HTERT RPE-1 (cell line): ENCODE results near the gene AP2A2.

Source experiments
- in situ Hi-C: fragments of 300-500 bp; cut with MboI; formaldehyde crosslinking; loops from 4 replicates; pipeline ENCODE4 v1.14.3; 2020; ENCODE audit warnings: low sequenced_read_pairs

AP2A2 gene

DNA sequence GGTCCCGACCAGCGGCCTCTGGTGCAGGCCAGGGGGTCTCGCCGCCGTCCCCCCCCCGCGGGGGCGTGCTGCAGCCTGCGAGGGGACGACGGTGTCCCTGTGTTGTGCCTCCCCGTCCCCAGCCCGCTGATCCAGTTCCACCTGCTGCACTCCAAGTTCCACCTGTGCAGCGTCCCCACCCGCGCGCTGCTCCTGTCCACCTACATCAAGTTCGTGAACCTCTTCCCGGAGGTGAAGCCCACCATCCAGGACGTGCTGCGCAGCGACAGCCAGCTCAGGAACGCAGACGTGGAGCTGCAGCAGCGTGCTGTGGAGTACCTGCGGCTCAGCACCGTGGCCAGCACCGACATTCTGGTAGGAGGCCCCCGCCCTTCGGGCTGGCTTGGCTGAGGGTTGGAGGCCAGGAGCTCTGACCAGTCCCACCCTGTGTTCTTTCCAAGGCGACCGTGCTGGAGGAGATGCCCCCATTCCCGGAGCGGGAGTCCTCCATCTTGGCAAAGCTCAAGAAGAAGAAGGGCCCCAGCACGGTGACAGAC lies 68.0 kb downstream of the AP2A2 start:
- in situ Hi-C loops: no loop called here

DNA sequence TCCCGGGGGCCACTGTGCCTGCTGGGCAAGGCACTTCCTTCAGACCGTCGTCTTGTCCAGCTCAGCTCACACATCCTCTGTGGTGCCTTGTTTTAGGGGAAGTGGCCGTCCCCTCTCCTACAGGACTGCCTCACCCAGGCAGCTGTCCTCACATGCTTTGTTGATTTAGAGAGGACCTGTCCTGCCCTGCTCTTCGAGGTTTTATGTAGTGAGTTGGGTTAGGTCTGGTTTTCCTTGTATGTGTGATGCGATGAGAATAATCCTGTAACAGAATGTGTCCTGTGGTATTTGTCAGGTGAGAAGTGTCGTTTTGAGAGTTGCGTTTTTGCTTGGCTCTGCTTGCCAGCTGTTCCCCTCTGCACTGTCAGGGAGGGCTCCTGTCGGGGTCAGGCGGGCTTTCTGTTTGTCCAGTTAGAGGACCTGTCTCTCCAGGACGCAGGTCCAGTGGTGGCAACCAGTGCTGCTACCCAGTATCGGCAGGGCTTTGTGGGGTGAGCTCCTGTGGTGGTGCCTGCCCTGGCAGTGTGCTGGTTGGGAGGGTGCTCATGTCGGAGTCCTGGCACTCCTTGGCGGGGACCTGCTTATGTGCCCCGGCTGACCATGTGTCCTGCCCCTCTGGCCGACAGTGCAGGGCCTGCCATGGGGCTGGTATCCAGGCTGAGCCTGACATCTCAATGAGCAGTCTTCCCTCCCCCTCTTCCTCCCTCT lies 69.5 kb downstream of the AP2A2 start:
- in situ Hi-C loops: no loop called here

DNA sequence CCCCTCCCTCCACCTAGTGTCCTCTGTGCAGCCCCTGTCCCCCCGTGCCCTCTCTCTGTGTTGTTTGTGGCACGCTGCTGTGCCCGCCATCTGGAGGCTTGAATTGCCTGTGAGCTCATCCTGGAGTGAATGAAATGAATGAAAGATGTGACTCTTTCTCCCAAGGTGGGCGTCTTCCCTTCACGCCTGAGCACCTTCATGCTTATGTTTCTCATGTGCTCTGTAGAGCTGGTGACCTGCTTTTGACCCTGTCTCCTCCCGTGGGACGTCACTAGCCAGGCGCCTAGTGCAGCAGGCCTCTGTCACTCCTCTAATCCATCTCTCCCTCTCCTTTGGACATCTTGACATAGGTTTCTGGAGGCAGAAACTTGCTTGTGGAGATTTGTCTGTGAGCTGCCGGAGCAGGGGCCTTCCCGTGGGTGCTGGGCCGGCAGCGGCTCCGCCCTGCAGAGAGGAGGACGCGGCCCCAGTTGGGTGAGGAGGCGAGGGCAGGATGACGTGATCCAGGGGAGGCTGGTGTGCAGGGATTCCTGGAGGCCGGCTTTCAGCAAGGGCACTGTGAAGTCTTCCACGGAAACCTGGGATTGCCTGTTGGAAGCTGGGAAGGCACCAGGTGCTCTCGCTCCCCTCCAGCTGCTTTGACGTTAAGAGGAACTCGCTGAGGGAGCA lies 70.2 kb downstream of the AP2A2 start:
- in situ Hi-C loops: no loop called here

DNA sequence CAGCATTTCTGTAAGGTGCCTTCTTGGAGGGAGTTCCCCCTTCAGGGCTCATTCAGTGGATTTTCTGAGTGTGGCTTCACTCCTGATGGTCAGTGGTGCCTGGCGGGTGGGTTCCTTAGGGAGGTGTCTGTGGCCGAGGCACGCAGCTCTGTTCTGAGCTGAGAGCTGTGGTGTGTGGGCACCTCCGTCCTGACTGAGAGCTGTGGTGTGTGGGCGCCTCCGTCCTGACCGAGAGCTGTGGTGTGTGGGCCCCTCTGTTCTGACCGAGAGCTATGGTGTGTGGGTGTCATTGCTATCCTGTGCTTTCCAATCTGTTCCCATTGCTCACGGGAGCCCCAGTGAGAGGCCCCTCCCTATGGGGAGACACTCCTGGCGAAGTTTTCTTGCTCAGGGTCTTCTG lies 71.0 kb downstream of the AP2A2 start:
- in situ Hi-C loops: no loop called here

DNA sequence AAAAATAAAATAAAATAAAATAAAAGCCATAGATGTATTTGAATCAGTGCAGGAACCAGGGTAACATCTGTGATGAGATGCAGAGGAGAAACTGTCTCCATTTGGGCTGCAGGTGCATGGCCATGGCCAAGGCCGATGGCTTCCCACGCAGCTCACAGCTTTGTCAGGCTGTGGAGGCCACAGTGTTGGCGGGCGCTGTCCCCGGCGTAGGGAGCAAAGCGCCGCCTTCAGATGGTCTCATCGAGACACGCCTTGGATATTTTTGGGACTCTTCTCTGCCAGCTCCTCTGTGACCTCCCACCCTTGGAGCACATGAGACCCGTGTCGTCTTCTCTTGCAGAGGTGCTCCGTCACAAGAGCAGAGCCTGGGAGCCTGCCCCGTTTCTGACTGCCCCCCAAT lies 72.2 kb downstream of the AP2A2 start:
- in situ Hi-C loops: no loop called here

DNA sequence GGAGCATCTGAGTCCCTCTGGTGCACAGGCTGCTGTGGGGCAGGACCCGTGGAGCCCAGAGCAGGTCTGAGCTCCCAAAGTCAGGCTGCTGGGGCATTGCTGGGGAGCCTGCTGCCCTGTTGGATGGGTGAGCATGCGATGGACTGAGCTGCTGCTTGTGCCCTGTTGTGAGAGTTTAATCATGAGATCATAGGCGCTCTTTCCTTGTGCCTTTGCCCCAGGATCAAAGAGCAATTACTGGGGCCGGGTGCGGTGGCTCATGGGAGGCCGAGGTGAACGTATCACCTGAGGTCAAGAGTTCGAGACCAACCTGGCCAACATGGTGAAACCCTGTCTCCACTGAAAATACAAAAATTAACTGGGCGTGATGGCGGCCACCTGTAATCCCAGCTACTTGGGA lies 73.3 kb downstream of the AP2A2 start:
- in situ Hi-C loops: no loop called here

DNA sequence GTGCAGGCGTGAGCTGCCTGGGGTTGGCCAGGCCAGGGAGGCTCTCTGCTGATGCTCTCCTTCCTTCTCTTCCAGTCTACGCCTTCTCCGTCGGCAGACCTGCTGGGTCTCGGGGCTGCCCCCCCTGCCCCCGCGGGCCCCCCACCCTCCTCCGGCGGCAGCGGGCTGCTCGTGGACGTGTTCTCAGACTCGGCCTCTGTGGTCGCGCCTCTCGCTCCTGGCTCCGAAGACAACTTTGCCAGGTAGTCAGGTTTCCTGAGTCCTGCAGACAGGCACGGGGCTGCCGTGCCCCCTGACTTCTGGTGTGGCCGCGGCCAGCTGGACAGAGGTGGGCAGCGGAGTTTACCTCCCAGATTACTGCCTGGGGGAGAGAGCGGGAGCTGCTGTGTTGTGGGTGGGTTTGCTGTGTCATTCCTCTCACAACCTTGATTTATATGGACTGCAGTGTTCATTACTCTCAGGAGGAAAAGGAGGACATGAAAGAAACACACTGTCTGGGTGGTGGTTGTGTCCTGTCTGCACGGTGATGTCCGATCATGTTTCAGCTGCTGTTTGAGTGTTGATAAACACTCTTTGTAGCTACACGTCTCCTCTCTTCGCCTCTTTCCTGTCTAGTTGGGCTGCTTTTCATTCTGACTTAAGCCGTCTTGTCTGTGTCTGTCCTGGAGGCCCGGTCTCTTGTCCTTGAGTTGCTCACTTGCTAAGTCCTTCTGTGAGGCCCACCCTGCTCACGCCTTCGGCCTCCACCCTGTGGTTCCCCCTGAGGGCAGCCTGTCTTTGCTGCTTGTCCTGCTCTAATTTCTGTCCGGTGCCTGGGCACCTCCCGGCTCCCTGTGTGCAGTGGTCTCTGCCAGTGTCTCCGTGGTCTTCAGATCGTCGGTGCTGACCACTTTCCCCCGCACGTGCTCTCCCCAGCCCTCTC lies 74.9 kb downstream of the AP2A2 start:
- in situ Hi-C loops: no loop called here

DNA sequence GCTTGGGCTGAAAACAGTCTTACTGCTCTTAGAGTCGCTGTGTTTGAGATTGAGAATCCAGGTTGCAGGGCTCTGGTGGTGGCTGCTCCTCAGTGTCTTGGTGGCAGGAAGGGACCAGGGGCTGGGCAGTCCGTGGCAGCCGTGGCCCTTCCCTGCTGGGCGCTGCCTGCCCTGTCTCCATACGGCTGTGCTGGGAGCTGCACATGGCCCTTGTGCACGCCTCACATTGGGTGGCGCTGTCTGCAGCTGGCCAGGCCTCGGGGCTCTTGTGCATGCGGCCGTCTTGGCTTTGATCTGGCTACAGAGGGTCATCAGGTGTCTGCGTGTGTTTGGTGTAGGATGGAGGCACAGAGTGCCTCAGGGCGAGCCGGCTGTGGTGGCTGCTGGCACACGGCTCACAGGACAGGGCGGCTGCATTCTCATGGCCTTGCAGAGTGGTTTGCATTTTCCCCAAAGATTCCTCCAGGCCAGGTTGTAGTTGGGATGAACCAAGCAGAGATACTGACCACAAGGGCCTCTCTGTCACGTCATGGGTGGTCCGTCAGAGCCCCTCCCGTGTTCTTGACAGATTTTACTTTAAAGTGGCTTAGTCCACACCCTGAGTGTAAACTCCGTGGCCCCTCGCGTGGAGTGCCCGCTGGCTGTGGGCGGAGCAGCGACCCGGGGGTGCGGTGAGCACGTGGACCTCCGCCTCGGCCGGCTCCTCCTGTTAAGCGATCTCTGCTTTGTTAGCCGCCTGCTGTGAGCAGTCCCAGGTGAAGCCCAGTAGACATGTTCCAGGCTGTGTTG lies 76.1 kb downstream of the AP2A2 start:
- in situ Hi-C loops: no loop called here

DNA sequence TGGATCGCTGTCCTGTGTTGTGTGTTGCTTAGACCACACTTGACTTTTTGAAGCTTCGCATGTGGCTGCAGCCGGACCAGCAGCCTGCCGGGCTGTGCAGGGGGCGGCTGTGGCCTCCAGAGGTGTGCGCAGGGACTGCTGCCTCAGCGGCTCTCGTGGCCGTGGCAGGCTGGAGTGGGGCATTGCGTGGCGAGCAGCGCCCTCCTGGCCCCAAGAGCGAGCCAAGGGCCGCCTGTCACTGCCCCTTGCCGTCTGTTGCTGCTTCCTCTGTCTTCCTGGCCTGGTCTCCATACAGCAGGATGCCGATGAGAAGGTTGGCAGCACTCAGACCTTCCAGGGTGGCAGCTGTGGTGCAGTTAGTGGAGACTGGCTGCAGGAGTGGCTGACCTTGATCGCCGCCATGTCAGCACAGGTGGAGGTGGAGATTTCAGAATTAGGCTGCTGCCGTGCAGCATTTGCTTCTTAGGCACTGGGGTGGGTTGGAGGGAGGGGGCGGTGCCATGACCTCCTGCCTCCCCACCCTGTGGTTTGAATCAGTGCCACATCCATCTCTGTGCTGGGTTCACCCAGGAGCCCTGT lies 76.8 kb downstream of the AP2A2 start:
- in situ Hi-C loops: no loop called here

DNA sequence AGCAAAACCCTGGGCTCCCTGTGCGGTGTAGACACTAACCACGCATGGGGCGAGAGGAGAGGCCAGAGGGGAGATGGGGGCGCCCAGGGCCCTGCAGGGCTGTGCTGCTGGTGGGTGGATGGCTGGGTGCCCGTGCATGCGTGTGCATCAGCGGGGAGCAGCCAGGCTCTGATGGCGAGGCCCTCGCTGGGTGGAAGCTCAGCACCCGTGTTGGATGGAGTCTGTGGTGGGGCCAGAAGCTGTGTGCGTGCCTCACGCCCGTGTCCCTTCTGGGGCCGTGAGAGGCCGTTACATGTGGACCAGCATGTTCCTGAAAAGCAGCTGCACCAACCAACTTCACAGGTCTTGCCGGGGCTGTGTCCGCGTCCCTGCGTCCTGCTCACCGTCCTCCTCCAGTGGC lies 77.5 kb downstream of the AP2A2 start:
- in situ Hi-C loops: no loop called here

DNA sequence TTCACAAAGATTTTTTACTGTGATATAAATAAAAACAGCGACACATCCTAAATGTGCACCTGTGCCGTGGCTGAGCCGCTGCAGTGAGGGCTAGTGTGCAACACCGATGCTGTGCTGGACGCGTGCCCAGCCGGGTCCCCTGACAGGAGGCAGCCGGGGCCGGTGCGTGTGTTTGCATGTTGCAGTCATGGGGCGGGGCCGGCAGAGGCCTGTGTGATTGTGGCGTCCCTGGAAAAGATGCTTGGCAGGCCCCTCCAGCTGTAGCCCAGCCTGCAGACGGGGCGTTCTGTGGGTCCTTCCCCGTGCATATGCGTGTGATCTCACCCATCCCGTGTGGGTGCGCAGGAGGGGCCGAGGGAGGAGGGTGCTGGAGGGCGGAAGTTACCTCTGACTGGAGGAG lies 80.3 kb downstream of the AP2A2 start:
- in situ Hi-C loops: no loop called here

DNA sequence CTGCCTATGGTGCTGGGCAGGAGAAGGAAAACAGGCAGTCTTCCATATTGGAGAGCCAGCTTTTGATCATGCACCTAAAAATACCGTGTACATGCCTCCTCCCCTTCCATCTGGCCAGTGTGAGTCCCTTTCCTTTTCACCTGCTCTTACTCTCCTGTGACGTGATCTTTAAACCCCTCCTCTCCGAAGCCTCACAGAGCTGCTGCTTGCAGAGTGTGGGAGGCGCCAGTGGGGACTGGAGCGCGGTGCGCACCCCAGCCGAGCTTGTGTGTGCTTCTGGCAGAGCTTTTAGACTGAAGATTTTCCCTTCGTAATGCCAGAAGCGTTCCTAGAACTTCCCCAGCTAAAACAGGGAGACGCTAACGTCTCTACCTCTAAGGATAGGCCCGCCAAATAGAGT lies 81.1 kb downstream of the AP2A2 start:
- in situ Hi-C loops: no loop called here

DNA sequence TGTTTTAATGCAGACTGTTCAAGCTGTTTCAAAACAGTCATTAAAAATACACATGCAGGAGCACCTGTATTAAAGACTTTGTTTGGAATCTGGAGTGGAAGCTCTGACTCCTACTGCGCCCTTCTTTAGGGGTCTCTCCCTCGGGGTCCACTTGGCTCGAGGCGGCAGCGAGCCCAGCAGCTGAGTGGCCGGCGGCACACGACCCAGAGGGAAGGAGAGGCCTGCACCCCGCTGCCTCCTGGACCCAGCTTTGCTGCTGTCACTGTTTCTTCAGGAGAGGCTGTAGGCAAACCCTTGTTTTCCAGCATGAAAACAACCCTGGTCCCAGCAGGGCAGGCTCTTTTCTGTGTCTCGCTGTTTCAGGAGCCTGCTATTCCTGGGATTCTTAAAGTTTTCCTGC lies 81.6 kb downstream of the AP2A2 start:
- in situ Hi-C loops: no loop called here

DNA sequence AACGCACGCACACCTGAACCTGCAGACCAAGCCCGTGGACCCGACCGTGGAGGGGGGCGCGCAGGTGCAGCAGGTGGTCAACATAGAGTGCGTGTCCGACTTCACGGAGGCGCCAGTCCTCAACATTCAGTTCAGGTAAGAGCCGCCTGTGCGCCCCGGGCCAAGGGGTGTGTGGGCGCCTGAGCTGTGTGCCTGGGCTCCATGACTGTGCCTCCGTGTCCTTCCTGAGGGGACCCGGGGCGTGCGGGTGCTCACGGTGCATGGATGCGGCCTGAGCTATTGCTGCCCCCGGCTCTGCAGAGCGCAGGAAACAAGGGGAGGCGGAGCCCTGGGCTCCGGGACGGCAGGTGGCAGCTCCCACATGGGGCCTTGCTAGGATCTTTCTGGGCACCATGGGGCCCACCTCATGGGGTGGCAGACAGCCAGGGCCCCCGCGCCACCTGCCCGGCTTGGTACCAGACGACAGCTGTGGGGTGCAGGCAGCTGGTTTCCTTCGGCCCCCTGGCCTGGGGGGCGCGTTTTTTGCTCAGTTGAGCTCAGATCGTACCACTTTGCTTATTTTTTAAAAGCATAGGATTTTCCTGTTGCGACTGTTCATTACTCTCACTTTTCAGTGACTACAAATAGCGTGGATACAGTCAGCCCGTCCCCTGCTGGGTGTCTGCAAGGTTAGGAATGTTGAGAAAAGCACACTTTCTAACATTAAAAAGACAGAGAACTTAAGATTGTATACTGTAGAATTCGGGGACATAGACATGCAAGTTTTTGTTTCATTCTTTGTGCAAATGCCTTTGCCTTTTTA lies 82.5 kb downstream of the AP2A2 start:
- in situ Hi-C loops: no loop called here

DNA sequence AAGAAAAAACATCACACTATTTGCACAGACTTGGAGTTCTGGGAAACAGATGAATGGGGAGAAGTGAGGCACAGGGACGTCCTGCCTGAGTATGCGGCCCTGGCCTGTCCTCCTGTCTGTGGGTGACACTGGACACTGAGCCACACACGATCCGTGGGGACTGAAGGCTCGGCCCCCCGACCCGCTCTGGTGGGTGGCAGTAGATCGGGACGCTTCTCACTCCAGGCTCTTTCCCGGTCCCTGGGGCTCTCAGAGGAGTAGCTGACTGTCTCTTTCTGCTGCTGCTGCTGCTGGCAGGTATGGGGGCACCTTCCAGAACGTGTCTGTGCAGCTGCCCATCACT lies 83.1 kb downstream of the AP2A2 start:
- in situ Hi-C loops: no loop called here

DNA sequence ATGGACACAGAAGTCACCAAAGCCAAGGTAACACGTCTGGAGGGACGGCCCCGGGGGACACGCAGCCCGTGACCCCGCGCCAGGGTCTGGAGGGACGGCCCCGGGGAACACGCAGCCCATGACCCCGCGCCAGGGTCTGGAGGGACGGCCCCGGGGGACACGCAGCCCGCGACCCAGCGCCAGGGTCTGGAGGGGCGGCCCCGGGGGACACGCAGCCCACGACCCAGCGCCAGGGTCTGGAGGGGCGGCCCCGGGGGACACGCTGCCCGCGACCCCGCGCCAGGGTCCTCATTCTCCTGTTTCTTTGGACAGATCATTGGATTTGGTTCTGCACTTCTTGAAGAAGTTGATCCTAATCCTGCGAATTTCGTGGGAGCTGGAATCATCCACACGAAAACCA lies 83.7 kb downstream of the AP2A2 start:
- in situ Hi-C loops: no loop called here

DNA sequence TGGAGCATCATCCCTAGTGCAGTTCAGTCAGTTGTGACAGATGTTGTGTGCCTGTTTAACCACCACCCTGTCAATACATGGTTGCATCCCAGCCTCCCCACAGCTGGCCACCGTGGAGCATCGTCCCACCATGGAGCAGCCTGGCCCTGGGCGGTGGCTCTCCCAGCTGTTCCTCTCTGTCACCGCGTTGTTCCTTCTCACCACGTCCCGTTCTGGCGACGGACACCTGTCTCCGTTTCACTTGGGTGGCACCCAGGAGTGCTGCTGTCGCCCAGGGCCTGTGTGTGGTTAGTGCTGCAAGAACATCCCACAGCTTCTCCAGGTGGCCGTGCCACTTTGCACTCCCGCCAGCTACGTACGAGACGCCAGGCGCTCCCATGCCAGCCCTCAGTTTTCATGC lies 84.3 kb downstream of the AP2A2 start:
- in situ Hi-C loops: no loop called here

DNA sequence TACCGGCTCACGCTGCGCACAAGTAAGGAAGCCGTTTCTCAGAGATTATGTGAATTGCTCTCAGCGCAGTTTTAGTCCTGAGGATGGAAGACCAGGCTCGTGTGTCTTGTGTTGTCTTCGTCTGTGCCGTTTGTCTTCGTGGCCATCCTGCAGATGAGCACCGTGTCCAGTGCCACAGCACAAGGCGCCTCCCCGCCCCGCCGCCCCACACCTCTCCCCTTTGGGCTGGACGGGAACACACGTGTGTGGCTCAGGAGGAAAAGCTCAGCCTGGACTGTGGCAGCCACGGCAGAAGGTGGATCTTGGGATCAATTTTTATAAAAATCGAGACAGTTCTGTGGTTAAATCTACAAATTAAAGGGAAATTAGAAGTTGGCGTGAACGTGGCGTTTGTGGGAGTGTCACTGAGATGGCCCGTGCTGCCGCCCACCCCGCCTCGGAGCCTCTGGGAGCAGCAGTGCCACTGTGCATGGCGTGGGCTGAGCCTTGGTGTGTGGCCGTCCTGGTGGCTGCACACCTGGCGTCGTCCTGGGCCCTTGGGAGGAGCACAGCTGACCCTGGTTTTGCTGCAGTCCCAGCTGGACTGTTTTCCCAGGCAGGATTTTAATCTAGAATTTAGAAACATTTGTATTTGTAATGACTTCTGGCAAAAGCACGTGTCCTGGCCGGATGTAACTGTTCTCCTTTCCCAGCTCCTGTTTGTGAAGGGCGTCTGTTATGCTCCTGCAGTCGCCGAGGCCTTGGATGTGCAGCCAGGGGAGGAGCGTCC lies 85.1 kb downstream of the AP2A2 start:
- in situ Hi-C loops: no loop called here

DNA sequence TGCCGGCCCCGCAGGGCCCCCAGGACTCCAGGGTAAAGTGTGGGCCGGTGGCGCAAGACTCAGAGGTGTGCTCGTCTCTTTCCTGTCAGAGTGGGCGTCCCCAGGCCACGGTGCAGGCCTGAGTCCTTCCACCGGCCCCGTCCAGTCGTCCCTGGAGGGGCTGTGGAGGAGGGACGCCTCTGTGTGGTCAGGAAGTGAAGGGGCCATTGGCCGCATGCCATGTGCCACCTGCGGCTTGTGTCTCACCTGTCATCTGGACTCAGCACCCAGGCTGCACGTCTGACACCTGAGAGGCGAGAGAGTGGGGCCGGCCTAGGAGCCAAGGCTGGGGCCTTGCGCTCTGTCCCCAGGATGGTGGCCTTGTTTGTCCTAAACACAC lies 85.6 kb downstream of the AP2A2 start:
- in situ Hi-C loops: no loop called here
